ENCODE measurements around the gene FSCN2. TPM values are rescaled to one million over a fixed set of nuclear protein-coding genes. Genes with fewer than 3 reads are reported as not detected.

The FSCN2 gene
- total and polyA plus RNA-seq, 2 of the 4 experiments (the other 2 are of a cell fraction), result 0.18 to 0.84 TPM

- Histone ChIP-seq H3K18ac (ENCODE audit: low read depth, low read length) (no peak overlapping the region), H2BK15ac (ENCODE audit: low read depth, low read length) (no peak overlapping the region), H2BK20ac (ENCODE audit: low read depth, low read length) (no peak overlapping the region), H3K79me1 (ENCODE audit: low read depth in 1 of 2, low read length in 2 of 2) (peaks cover 4 to 10% of the 10 kb centered on the region in 2 experiments; a peak in 3 of 4 replicates), H3K9ac (ENCODE audit: low read depth, low read length) (no peak overlapping the region), H2AK5ac (ENCODE audit: low read depth, low read length) (no peak overlapping the region), H3K4ac (ENCODE audit: low read depth, low read length) (no peak overlapping the region), H3K4me1 (ENCODE audit: control insufficient read depth, insufficient read depth, low read length) (no peaks in the 10 kb centered on the region), H3K27ac (ENCODE audit: insufficient read depth, low read length) (no peak overlapping the region), H2AK9ac (replicated peaks; ENCODE audit: low read depth, low read length, poor library complexity) (no peak overlapping the region), H2BK120ac (ENCODE audit: low read depth, low read length) (no peak overlapping the region), H3K36me3 (ENCODE audit: control insufficient read depth, insufficient read depth, low read length) (peaks cover 58% of the 10 kb centered on the region), H2BK5ac (ENCODE audit: low read depth, low read length, poor library complexity, severe bottlenecking) (no peak overlapping the region), H3K23ac (ENCODE audit: low read depth, low read length) (no peak overlapping the region), H4K5ac (ENCODE audit: low read depth, low read length) (no peak overlapping the region), H4K20me1 (ENCODE audit: insufficient read depth, low read length) (no peaks in the 10 kb centered on the region; the same call in none of the 2 replicates), H3K4me3 (ENCODE audit: insufficient read depth, low read depth, low read length) (no peak overlapping the region), H3K27me3 (ENCODE audit: control insufficient read depth, insufficient read depth, low read length) (no peaks in the 10 kb centered on the region), H4K91ac (ENCODE audit: insufficient read depth, low read depth, low read length) (no peak overlapping the region), H3K56ac (ENCODE audit: extremely low read depth, insufficient read depth, low read length) (no peak overlapping the region), H3K9me3 (ENCODE audit: control insufficient read depth, insufficient read depth, low read length) (no peaks in the 10 kb centered on the region), H4K8ac (ENCODE audit: low read depth in 2 of 2, low read length in 2 of 2) (no peak overlapping the region), H3K4me2 (ENCODE audit: low read depth, low read length) (no peak overlapping the region), H3K9me1 (ENCODE audit: insufficient read depth, low read length) (no peaks in the 10 kb centered on the region), H2AFZ (replicated peaks; ENCODE audit: low read length, poor library complexity) (no peak overlapping the region), H3K14ac (replicated peaks; ENCODE audit: low read depth, low read length) (no peak overlapping the region)
- ChIA-PET POLR2A (ENCODE audit: unreplicated experiment) (no interaction called here), CTCF (no interaction called here)
- no peak for DNase-seq
- no peak for ATAC-seq (ENCODE audit: low read depth)
- in situ Hi-C loops (cut with MboI; ENCODE audit: low sequenced_read_pairs) (no loop called here), dilution Hi-C loops (cut with HindIII; ENCODE audit: low sequenced_read_pairs, unreplicated experiment) (no loop called here), intact Hi-C loops (cut with micrococcal nuclease) (no loop called here)
- TF ChIP-seq MAZ (IDR thresholded peaks at IDR 0.05; ENCODE audit: borderline replicate concordance, low read depth, low read length), result no peak
- TF ChIP-seq CHD1 (IDR thresholded peaks at IDR 0.05; ENCODE audit: low read depth, low read length), result no peak
- TF ChIP-seq SMC3 (IDR thresholded peaks at IDR 0.05; ENCODE audit: low read depth, low read length), result no peak
- TF ChIP-seq MXI1 (IDR thresholded peaks at IDR 0.05; ENCODE audit: borderline replicate concordance, low read depth, low read length), result no peak
- no peak for TF ChIP-seq RAD21 (IDR thresholded peaks at IDR 0.05; ENCODE audit: low read length)
- TF ChIP-seq RCOR1 (IDR thresholded peaks at IDR 0.05; ENCODE audit: insufficient replicate concordance, low read length), result no peak
- no peak for TF ChIP-seq FOS (IDR thresholded peaks at IDR 0.05; ENCODE audit: low read depth, low read length)
- TF ChIP-seq RFX5 (IDR thresholded peaks at IDR 0.05; ENCODE audit: low read depth, low read length), result no peak
- TF ChIP-seq BHLHE40 (IDR thresholded peaks at IDR 0.05; ENCODE audit: low read depth, low read length), result no peak
- TF ChIP-seq POLR2A (IDR thresholded peaks at IDR 0.05; ENCODE audit: low read depth, low read length), result no peak
- TF ChIP-seq MAFK (IDR thresholded peaks at IDR 0.05; ENCODE audit: low read depth, low read length), result no peak
- no peak for TF ChIP-seq CEBPB (IDR thresholded peaks at IDR 0.05; ENCODE audit: low read depth, low read length)
- no peak for TF ChIP-seq NFE2L2 (IDR thresholded peaks at IDR 0.05; ENCODE audit: low read depth, low read length)
- BruUV-seq (replicated peaks), result no TSS peak
- 98% methylated on average over 9 of the region's 15 CpGs; no CpG with 5 or more reads in 1 of the 2 experiments for WGBS, 2 experiments (ENCODE audit: extremely low coverage in 2 of 2, insufficient read length in 1 of 2)
Measured at GRCh38 chr17:81543756-81544155, 15.6 kb downstream of the FSCN2 start.

Data from IMR-90 (cell line).